Measurements from ENCODE around the gene CEP131. TPM values are rescaled to one million over a fixed set of nuclear protein-coding genes. Genes with fewer than 3 reads are reported as not detected.

CEP131 gene
- total RNA-seq, 2 donors from 2014 or later, result 23.2 to 28.0 TPM

DNA sequence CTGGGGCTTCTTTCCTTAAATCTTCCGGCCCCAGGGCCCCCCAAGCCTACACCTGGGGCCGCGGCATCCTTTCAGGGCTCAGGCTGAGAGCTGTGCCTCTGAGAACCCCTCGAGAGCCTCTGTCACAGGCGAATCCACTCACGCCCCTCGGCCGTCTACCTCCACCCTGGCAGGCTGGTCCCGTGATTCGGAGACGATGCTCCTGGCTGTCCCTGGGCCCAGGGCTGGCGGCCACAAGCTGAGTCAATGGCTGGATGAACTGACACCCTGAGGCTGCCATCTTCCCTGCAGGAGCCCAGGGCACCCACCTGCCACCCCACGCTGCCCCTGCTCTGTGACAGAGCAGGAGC, 11.7 kb upstream of the CEP131 start:
- H3K36me3 Mint-ChIP-seq (ENCODE audit: low read depth), result peaks cover 13% of the 10 kb centered on the region
- DNase-seq, result no peak
- H3K27me3 Mint-ChIP-seq (ENCODE audit: insufficient read depth), result no peaks in the 10 kb centered on the region
- Histone ChIP-seq H3K27me3 (ENCODE audit: control insufficient read depth, insufficient read depth, low read length, poor library complexity, severe bottlenecking) (no peaks in the 10 kb centered on the region), H3K36me3 (ENCODE audit: control insufficient read depth, insufficient read depth, low read length) (peaks cover 8% of the 10 kb centered on the region), H3K9me3 (ENCODE audit: control insufficient read depth, low read length) (no peaks in the 10 kb centered on the region), H3K4me3 (ENCODE audit: low read length) (no peak overlapping the region), H3K9ac (ENCODE audit: extremely low read depth, low read length, poor library complexity, severe bottlenecking) (no peak overlapping the region), H3K4me1 (ENCODE audit: control insufficient read depth, insufficient read depth, low read length) (peaks cover 7% of the 10 kb centered on the region), H3K27ac (ENCODE audit: low read depth, low read length) (no peak overlapping the region)
- no peak overlapping the region for H3K4me3 Mint-ChIP-seq
- peak overlapping the region; percentile 21 for H3K27ac Mint-ChIP-seq
- peaks cover 5% of the 10 kb centered on the region for H3K4me1 Mint-ChIP-seq
- WGBS, 2 experiments (ENCODE audit: insufficient coverage in 1 of 2, insufficient read length in 1 of 2), result 95 to 98% methylated on average over 8 to 13 of the region's 13 CpGs
- TF ChIP-seq, protein P1, sequence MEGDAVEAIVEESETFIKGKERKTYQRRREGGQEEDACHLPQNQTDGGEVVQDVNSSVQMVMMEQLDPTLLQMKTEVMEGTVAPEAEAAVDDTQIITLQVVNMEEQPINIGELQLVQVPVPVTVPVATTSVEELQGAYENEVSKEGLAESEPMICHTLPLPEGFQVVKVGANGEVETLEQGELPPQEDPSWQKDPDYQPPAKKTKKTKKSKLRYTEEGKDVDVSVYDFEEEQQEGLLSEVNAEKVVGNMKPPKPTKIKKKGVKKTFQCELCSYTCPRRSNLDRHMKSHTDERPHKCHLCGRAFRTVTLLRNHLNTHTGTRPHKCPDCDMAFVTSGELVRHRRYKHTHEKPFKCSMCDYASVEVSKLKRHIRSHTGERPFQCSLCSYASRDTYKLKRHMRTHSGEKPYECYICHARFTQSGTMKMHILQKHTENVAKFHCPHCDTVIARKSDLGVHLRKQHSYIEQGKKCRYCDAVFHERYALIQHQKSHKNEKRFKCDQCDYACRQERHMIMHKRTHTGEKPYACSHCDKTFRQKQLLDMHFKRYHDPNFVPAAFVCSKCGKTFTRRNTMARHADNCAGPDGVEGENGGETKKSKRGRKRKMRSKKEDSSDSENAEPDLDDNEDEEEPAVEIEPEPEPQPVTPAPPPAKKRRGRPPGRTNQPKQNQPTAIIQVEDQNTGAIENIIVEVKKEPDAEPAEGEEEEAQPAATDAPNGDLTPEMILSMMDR (conservative IDR thresholded peaks at IDR 0.05), result no peak
- no peaks in the 10 kb centered on the region for H3K9me3 Mint-ChIP-seq

DNA sequence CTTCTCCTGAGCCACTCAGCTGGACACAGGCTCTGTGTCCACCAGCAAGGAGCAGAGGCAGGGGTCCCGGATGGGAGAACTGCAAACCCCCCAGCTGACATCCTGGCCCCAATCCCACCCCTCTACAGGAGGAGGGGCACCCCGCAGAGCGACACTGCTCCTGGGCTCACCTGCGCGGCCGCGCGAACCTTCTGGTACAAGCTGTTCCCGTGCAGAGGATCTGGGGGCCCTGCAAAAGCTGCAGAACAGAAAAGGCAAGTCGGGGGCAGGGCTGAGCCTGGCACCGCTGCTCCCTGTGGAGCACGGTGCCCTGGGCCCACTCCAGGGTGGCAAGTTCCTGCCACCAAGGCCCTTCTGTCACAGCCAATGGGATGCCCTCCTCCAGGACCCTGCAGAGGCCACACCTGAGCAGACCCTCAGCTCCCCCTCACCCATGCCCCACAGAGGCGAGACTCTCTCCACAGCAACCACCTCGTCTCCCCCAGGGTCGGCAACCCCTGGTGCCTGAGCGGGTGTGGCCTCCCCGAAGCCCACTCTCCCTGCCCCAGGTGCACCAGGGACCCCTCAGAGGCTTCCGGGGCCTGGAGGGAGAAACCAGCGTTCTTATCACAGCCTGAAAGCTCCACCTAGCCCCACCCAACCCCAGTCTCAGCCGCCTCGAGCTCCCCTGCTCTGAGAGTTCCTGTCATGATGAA, 11.2 kb upstream of the CEP131 start:
- H3K4me3 ChIP-seq (ENCODE audit: low read length), result no peak overlapping the region
- no peak overlapping the region for H3K9ac ChIP-seq (ENCODE audit: extremely low read depth, low read length, poor library complexity, severe bottlenecking)
- Mint-ChIP-seq H3K27me3 (ENCODE audit: insufficient read depth) (no peaks in the 10 kb centered on the region), H3K27ac (no peak overlapping the region), H3K9me3 (no peaks in the 10 kb centered on the region), H3K4me1 (peaks cover 5% of the 10 kb centered on the region), H3K36me3 (ENCODE audit: low read depth) (peaks cover 14% of the 10 kb centered on the region), H3K4me3 (no peak overlapping the region)
- H3K27me3 ChIP-seq (ENCODE audit: control insufficient read depth, insufficient read depth, low read length, poor library complexity, severe bottlenecking), result no peaks in the 10 kb centered on the region
- WGBS, 2 experiments (ENCODE audit: insufficient coverage in 1 of 2, insufficient read length in 1 of 2), result 91 to 93% methylated on average over 7 to 21 of the region's 21 CpGs
- no peak for DNase-seq
- peaks cover 7% of the 10 kb centered on the region for H3K4me1 ChIP-seq (ENCODE audit: control insufficient read depth, insufficient read depth, low read length)
- no peaks in the 10 kb centered on the region for H3K9me3 ChIP-seq (ENCODE audit: control insufficient read depth, low read length)
- TF ChIP-seq, protein P1 (conservative IDR thresholded peaks at IDR 0.05), result no peak
- peaks cover 8% of the 10 kb centered on the region for H3K36me3 ChIP-seq (ENCODE audit: control insufficient read depth, insufficient read depth, low read length)
- no peak overlapping the region for H3K27ac ChIP-seq (ENCODE audit: low read depth, low read length)

DNA sequence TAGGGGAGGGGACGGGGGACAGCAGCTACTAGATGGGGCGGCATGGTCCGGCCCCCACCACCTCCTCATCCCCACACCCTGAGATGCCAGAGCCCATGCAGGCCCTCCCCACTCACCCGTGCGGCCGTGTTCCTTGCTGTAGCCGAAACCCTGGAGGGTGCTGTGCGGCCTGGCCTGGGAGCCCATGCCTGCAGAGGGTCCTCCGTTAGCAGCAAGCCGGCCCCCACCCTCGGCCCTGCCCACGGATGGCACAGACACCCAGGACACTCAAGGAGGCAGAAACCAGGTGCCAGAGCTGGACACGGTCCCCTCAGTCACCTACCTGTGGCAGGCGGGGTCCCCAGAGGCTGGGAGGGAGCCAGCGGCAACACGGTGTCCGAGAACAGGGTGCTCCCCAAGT, 10.6 kb upstream of the CEP131 start:
- Histone ChIP-seq H3K4me3 (ENCODE audit: low read length) (no peak overlapping the region), H3K27me3 (ENCODE audit: control insufficient read depth, insufficient read depth, low read length, poor library complexity, severe bottlenecking) (no peaks in the 10 kb centered on the region), H3K4me1 (ENCODE audit: control insufficient read depth, insufficient read depth, low read length) (peaks cover 7% of the 10 kb centered on the region), H3K9ac (ENCODE audit: extremely low read depth, low read length, poor library complexity, severe bottlenecking) (no peak overlapping the region), H3K27ac (ENCODE audit: low read depth, low read length) (no peak overlapping the region), H3K9me3 (ENCODE audit: control insufficient read depth, low read length) (no peaks in the 10 kb centered on the region), H3K36me3 (ENCODE audit: control insufficient read depth, insufficient read depth, low read length) (peaks cover 8% of the 10 kb centered on the region)
- Mint-ChIP-seq H3K27ac (no peak overlapping the region), H3K4me3 (no peak overlapping the region), H3K36me3 (ENCODE audit: low read depth) (peaks cover 16% of the 10 kb centered on the region), H3K4me1 (peaks cover 5% of the 10 kb centered on the region), H3K9me3 (no peaks in the 10 kb centered on the region), H3K27me3 (ENCODE audit: insufficient read depth) (no peaks in the 10 kb centered on the region)
- DNase-seq, result no peak
- TF ChIP-seq, protein P1 (conservative IDR thresholded peaks at IDR 0.05), result no peak
- WGBS, 2 experiments (ENCODE audit: insufficient coverage in 1 of 2, insufficient read length in 1 of 2), result 95 to 98% methylated on average over 14 to 17 of the region's 17 CpGs
